HEK293 (cell line): Measurements from ENCODE around the gene SLC17A4.

ENCODE experiments used
- CTCF ChIA-PET: fragments of 350-600 bp; formaldehyde crosslinking; extraction: SDS; loops from one replicate; lab custom pipeline; 2021; ENCODE audit warnings: antibody characterized with exemption; lab: Yijun Ruan, JAX
- POLR2A ChIA-PET: fragments of 300-600 bp; formaldehyde crosslinking; extraction: SDS; loops from one replicate; lab custom pipeline; 2020; ENCODE audit warnings: antibody characterized with exemption, inconsistent platforms; lab: Yijun Ruan, JAX
- H3K27ac ChIP-seq: fragments of 200-500 bp; sonication (Bioruptor generic); 2 replicates; pipeline ENCODE4 v1.5.1; 2014; ENCODE audit warnings: low read depth, low read length, control low read depth, inconsistent platforms; ENCODE audit errors: extremely low read depth
- H3K36me3 ChIP-seq, 2 experiments: fragments of 200-500 bp in 1 of 2; sonication (Bioruptor generic) in 1 of 2; 1 replicate in 1 of 2; 2 replicates in 1 of 2; pipeline ENCODE4 v1.5.1; 2014 to 2017; ENCODE audit warnings: inconsistent platforms in 2 of 2, low read length in 2 of 2; ENCODE audit not compliant: control insufficient read depth in 2 of 2, insufficient read depth in 1 of 2
- H3K4me1 ChIP-seq: fragments of 200-500 bp; sonication (Bioruptor generic); 2 replicates; pipeline ENCODE4 v1.5.1; 2014; ENCODE audit warnings: mild to moderate bottlenecking, low read length, inconsistent platforms; ENCODE audit not compliant: control insufficient read depth, insufficient read depth
- H3K4me3 ChIP-seq: 2 replicates; pipeline ENCODE4 v1.5.1; 2011; ENCODE audit warnings: low read depth, mild to moderate bottlenecking, control low read depth, low read length, moderate library complexity
- H3K9me3 ChIP-seq: fragments of 200-500 bp; sonication (Bioruptor generic); 2 replicates; pipeline ENCODE4 v1.5.1; 2014; ENCODE audit warnings: low read depth, low read length, inconsistent platforms; ENCODE audit not compliant: control insufficient read depth, insufficient read depth
- EGR2 ChIP-seq: fragments of 450-650 bp; formaldehyde crosslinking; IDR thresholded peaks from 2 replicates; pipeline ENCODE4 v1.5.1; 2016; ENCODE audit warnings: low read depth, missing biosample characterization, missing genetic modification characterization
- GLIS2 ChIP-seq: fragments of 450-650 bp; formaldehyde crosslinking; IDR thresholded peaks from 2 replicates; pipeline ENCODE4 v1.5.1; 2016; ENCODE audit warnings: missing biosample characterization, missing genetic modification characterization
- KLF17 ChIP-seq: fragments of 450-650 bp; formaldehyde crosslinking; IDR thresholded peaks from 2 replicates; pipeline ENCODE4 v1.5.1; 2016; ENCODE audit warnings: missing biosample characterization, missing genetic modification characterization
- PRDM1 ChIP-seq: fragments of 450-650 bp; formaldehyde crosslinking; IDR thresholded peaks from 2 replicates; pipeline ENCODE4; 2016; ENCODE audit warnings: missing biosample characterization, missing genetic modification characterization
- REPIN1 ChIP-seq: fragments of 450-650 bp; formaldehyde crosslinking; IDR thresholded peaks from 2 replicates; pipeline ENCODE4 v1.5.1; 2017; ENCODE audit warnings: missing biosample characterization, missing genetic modification characterization, low read depth
- ZBTB10 ChIP-seq: fragments of 450-650 bp; formaldehyde crosslinking; IDR thresholded peaks from 2 replicates; pipeline ENCODE4 v1.5.1; 2016; ENCODE audit warnings: missing biosample characterization, missing genetic modification characterization
- ZBTB44 ChIP-seq: fragments of 450-650 bp; IDR thresholded peaks from 2 replicates; pipeline ENCODE4 v1.5.1; 2018; ENCODE audit warnings: missing biosample characterization, mild to moderate bottlenecking, missing genetic modification characterization
- ZEB2 ChIP-seq: fragments of 450-650 bp; formaldehyde crosslinking; IDR thresholded peaks from 2 replicates; pipeline ENCODE4 v1.5.1; 2016; ENCODE audit warnings: missing biosample characterization, missing genetic modification characterization
- ZNF155 ChIP-seq: fragments of 450-650 bp; formaldehyde crosslinking; IDR thresholded peaks from 2 replicates; pipeline ENCODE4 v1.5.1; 2016; ENCODE audit warnings: missing biosample characterization, missing genetic modification characterization
- ZNF157 ChIP-seq: fragments of 450-650 bp; formaldehyde crosslinking; IDR thresholded peaks from 2 replicates; pipeline ENCODE4 v1.5.1; 2016; ENCODE audit warnings: missing biosample characterization, missing genetic modification characterization
- ZNF184 ChIP-seq: fragments of 450-650 bp; IDR thresholded peaks from 2 replicates; pipeline ENCODE4 v1.5.1; 2018; ENCODE audit warnings: missing biosample characterization, mild to moderate bottlenecking, missing genetic modification characterization
- ZNF341 ChIP-seq: fragments of 450-650 bp; formaldehyde crosslinking; IDR thresholded peaks from 2 replicates; pipeline ENCODE4; 2016; ENCODE audit warnings: low read depth, missing biosample characterization, missing genetic modification characterization
- ZNF426 ChIP-seq: fragments of 450-650 bp; formaldehyde crosslinking; IDR thresholded peaks from 2 replicates; pipeline ENCODE4 v1.5.1; 2017; ENCODE audit warnings: missing biosample characterization, missing genetic modification characterization, mild to moderate bottlenecking, inconsistent platforms, moderate library complexity
- ZNF473 ChIP-seq: fragments of 450-650 bp; formaldehyde crosslinking; IDR thresholded peaks from 2 replicates; pipeline ENCODE4 v1.5.1; 2017; ENCODE audit warnings: missing biosample characterization, missing genetic modification characterization
- ZNF585B ChIP-seq: fragments of 450-650 bp; formaldehyde crosslinking; IDR thresholded peaks from 2 replicates; pipeline ENCODE4 v1.5.1; 2016; ENCODE audit warnings: missing biosample characterization, missing genetic modification characterization
- ZNF596 ChIP-seq: fragments of 450-650 bp; IDR thresholded peaks from 2 replicates; pipeline ENCODE4 v1.5.0; 2018; ENCODE audit warnings: missing biosample characterization, mild to moderate bottlenecking, missing genetic modification characterization, moderate library complexity
- ZNF658 ChIP-seq: fragments of 450-650 bp; formaldehyde crosslinking; IDR thresholded peaks from 2 replicates; pipeline ENCODE4; 2016; ENCODE audit warnings: missing biosample characterization, missing genetic modification characterization
- ZNF670 ChIP-seq: fragments of 450-650 bp; formaldehyde crosslinking; IDR thresholded peaks from 2 replicates; pipeline ENCODE4 v1.5.1; 2016; ENCODE audit warnings: missing biosample characterization, missing genetic modification characterization, low read depth
- ZNF777 ChIP-seq: fragments of 450-650 bp; formaldehyde crosslinking; IDR thresholded peaks from 2 replicates; pipeline ENCODE4 v1.5.1; 2017; ENCODE audit warnings: missing biosample characterization, missing genetic modification characterization, borderline replicate concordance
- ZSCAN23 ChIP-seq: fragments of 450-650 bp; formaldehyde crosslinking; IDR thresholded peaks from 2 replicates; pipeline ENCODE4 v1.5.1; 2016; ENCODE audit warnings: missing biosample characterization, missing genetic modification characterization
- TF ChIP-seq, protein P1 (sequence below): fragments of 450-650 bp; formaldehyde crosslinking; IDR thresholded peaks from 2 replicates; pipeline ENCODE4 v1.5.1; 2016; ENCODE audit warnings: missing biosample characterization, missing genetic modification characterization
- TF ChIP-seq, protein P2 (sequence below): fragments of 450-650 bp; formaldehyde crosslinking; IDR thresholded peaks from 2 replicates; pipeline ENCODE4 v1.5.1; 2017; ENCODE audit warnings: missing biosample characterization, missing genetic modification characterization

The SLC17A4 gene

DNA sequence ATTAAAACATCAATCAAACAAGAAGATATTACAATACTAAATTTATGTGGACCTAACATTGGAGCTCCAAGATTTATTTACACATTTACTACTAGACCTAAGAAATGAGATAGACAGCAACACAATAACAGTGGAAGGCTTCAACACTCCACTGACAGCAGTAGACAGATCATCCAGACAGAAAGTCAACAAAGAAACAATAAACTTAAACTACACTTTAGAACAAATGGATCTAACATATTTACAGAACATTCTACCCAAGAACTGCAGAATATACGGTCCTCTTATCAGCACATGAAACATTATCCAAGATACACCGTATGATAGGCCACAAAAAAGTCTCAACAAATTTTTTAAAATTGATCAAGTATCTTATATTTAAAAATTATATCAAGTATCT, 50.3 kb downstream of the SLC17A4 start (continued):
- TF ChIP-seq ZBTB10 (tag by site-specific recombination): no peak
- TF ChIP-seq, protein P1, sequence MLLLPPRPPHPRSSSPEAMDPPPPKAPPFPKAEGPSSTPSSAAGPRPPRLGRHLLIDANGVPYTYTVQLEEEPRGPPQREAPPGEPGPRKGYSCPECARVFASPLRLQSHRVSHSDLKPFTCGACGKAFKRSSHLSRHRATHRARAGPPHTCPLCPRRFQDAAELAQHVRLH: no peak
- TF ChIP-seq KLF17 (tag by site-specific recombination): no peak
- TF ChIP-seq ZNF426 (tag by site-specific recombination): no peak
- TF ChIP-seq ZBTB44 (tag by site-specific recombination): no peak
- TF ChIP-seq ZNF658 (tag by site-specific recombination): no peak
- TF ChIP-seq GLIS2: no peak
- no peak for TF ChIP-seq ZNF473
- TF ChIP-seq, all 188 proteins: peak for 0

GRCh38 chr6:25815194-25815593, 60.7 kb downstream of the SLC17A4 start:
- CTCF ChIA-PET: interaction anchor here (1.1 kb wide), 1 partner anchor 26 kb away, joined by 5 read pairs; no protein-coding TSS in a partner anchor
- no peak overlapping the region for H3K27ac ChIP-seq

GRCh38 chr6:25816252-25816651, 61.7 kb downstream of the SLC17A4 start:
- ChIA-PET CTCF (interaction anchor here (0.7 kb wide), 1 partner anchor 10 kb away, joined by 3 read pairs; no protein-coding TSS in a partner anchor), POLR2A (no interaction called here)
- H3K4me3 ChIP-seq: no peak overlapping the region
- no peaks in the 10 kb centered on the region for H3K4me1 ChIP-seq
- H3K27ac ChIP-seq: no peak overlapping the region
- no peaks in the 10 kb centered on the region for H3K9me3 ChIP-seq
- H3K36me3 ChIP-seq: no peaks in the 10 kb centered on the region
- TF ChIP-seq ZNF157 (tag by site-specific recombination): no peak
- no peak for TF ChIP-seq ZNF184 (tag by site-specific recombination)
- no peak for TF ChIP-seq ZNF585B (tag by site-specific recombination)
- no peak for TF ChIP-seq ZEB2 (tag by site-specific recombination)
- TF ChIP-seq, protein P2, sequence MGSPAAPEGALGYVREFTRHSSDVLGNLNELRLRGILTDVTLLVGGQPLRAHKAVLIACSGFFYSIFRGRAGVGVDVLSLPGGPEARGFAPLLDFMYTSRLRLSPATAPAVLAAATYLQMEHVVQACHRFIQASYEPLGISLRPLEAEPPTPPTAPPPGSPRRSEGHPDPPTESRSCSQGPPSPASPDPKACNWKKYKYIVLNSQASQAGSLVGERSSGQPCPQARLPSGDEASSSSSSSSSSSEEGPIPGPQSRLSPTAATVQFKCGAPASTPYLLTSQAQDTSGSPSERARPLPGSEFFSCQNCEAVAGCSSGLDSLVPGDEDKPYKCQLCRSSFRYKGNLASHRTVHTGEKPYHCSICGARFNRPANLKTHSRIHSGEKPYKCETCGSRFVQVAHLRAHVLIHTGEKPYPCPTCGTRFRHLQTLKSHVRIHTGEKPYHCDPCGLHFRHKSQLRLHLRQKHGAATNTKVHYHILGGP: no peak
- TF ChIP-seq ZNF777: no peak
- TF ChIP-seq ZNF341 (tag by site-specific recombination): no peak
- no peak for TF ChIP-seq ZNF596 (tag by site-specific recombination)
- no peak for TF ChIP-seq REPIN1 (tag by site-specific recombination)
- no peak for TF ChIP-seq EGR2 (tag by site-specific recombination)
- TF ChIP-seq, protein P1: no peak
- TF ChIP-seq PRDM1 (tag by site-specific recombination): no peak
- no peak for TF ChIP-seq ZNF155 (tag by site-specific recombination)
- no peak for TF ChIP-seq ZNF426 (tag by site-specific recombination)

More at GRCh38 chr6:25815194-25815593, 60.7 kb downstream of the SLC17A4 start:
- Histone ChIP-seq H3K9me3 (no peaks in the 10 kb centered on the region), H3K36me3 (no peaks in the 10 kb centered on the region), H3K4me1 (no peaks in the 10 kb centered on the region), H3K4me3 (no peak overlapping the region)
- no peak for TF ChIP-seq ZNF670
- no peak for TF ChIP-seq ZSCAN23
- POLR2A ChIA-PET: no interaction called here
